CD4-positive, alpha-beta T cell treated with Interleukin-4 for 4 hours (primary cell): ENCODE results near the gene KCNN3.

Experiments
- DNase-seq: peaks from one replicate; pipeline ENCODE4 v3.0.0-alpha.2; 2020

The KCNN3 gene

GRCh38 chr1:154879038-154879421, 8.9 kb upstream of the KCNN3 start:
- DNase-seq = no peak

- DNase-seq = peak; percentile 58
Measured at GRCh38 chr1:154878371-154879037, 8.4 kb upstream of the KCNN3 start.

- no peak for DNase-seq
Measured at GRCh38 chr1:154877370-154877974, 7.4 kb upstream of the KCNN3 start.

GRCh38 chr1:154876842-154877369, 6.8 kb upstream of the KCNN3 start:
- no peak for DNase-seq

GRCh38 chr1:154874465-154874864, 4.4 kb upstream of the KCNN3 start:
- no peak for DNase-seq

- no peak for DNase-seq
Measured at GRCh38 chr1:154873321-154873950, 3.4 kb upstream of the KCNN3 start.

- DNase-seq = no peak
Measured at GRCh38 chr1:154871374-154871773, 1.3 kb upstream of the KCNN3 start.

- no peak for DNase-seq
Measured at GRCh38 chr1:154870734-154871133, 653 bp upstream of the KCNN3 start.

- DNase-seq = no peak
Measured at GRCh38 chr1:154869351-154870114, 548 bp downstream of the KCNN3 start.

- DNase-seq = no peak
Measured at GRCh38 chr1:154867841-154868605, 2.1 kb downstream of the KCNN3 start.

- DNase-seq = no peak
Measured at GRCh38 chr1:154867064-154867825, 2.8 kb downstream of the KCNN3 start.

GRCh38 chr1:154866257-154867063, 3.6 kb downstream of the KCNN3 start:
- DNase-seq = no peak

- no peak for DNase-seq
Measured at GRCh38 chr1:154865442-154866256, 4.4 kb downstream of the KCNN3 start.

GRCh38 chr1:154864189-154864975, 5.7 kb downstream of the KCNN3 start:
- DNase-seq = no peak

GRCh38 chr1:154863315-154864174, 6.5 kb downstream of the KCNN3 start:
- peak; percentile 28 for DNase-seq

GRCh38 chr1:154862907-154863306, 7.2 kb downstream of the KCNN3 start:
- no peak for DNase-seq

GRCh38 chr1:154861607-154862094, 8.4 kb downstream of the KCNN3 start:
- DNase-seq = no peak
